Suprapubic skin (tissue), 3 donors: ENCODE results near the gene TBC1D22A.

Source experiments
- CTCF ChIP-seq, 2 donors: fragments of 200-600 bp in 1 of 2; fragments of 450-650 bp in 1 of 2; sonication (generic) in 1 of 2; IDR thresholded peaks; one replicate each; pipeline ENCODE4 v1.5.1; 2016 to 2019; ENCODE audit warnings: antibody characterized with exemption in 2 of 2, mild to moderate bottlenecking in 1 of 2, moderate library complexity in 1 of 2
- POLR2A ChIP-seq, 2 donors: fragments of 450-650 bp; IDR thresholded peaks; one replicate each; pipeline ENCODE4 v1.6.1; 2017; ENCODE audit warnings: antibody characterized with exemption in 2 of 2, mild to moderate bottlenecking in 2 of 2, moderate library complexity in 2 of 2

DNA sequence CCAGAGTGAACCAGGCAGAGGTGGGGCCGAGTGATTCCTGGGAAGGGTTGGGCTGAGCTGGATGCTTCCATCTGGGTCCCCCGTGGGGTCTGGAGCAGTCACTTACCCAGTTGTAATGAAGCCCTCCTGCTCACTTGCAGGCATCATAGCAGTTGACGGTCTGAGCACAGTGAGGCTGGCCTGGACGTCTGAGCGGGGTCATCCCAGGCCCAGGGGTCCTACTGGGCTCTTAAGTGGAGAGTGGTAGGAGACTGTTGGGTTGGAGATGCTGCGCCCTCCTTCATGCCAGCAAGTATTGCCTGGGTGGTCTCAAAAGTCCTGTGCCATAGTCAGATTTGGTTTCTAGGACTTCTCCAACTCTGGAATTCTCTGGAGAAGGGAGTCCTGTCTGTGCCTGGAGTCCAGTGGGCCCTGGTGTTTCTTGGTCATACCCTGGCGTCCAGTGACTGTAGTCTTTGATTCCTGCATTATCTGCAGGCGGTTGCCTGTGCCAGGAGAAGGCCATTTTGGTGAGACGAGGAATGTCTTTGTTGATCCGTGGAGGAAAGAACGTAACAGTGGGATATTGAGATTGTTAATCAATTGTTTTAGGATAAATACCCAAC is 82.3 kb downstream of the TBC1D22A start:
- TF ChIP-seq POLR2A (IDR thresholded peaks at IDR 0.05): no peak
- no peak for TF ChIP-seq CTCF (IDR thresholded peaks at IDR 0.05)
